ENCODE results near the gene ANXA1. TPM values are rescaled to one million over a fixed set of nuclear protein-coding genes. Genes with fewer than 3 reads are reported as not detected.

The ANXA1 gene
- total RNA-seq, 6 experiments from 2014 or later: 933 to 1,109 (median 1,040) TPM

DNA sequence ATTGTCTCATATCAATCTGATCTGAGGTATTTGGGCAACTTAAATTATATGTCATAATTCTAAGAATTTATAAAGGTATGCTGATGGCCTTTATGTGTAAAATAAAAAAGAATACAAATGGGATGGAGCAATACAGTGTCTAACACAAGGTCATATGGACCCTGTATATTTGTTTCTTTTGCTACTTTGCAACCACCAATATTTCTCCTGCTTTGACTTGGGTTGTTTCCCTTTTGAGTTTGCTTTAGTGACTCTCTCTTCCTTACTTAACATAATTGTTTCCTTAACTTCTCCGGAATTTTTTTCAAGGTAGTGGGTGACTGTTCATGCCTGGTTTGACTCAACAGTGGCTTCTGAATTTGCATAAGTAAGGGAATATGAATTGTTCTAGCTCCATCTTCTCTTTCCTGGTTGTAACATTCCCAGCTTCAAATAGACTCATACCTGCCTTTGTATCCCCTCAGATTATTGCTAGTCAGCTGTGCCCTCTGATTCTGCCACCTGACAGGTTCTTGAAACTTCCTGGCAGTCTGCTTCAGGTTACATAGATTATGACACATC, 30.2 kb upstream of the ANXA1 start:
- TF ChIP-seq, protein P1, sequence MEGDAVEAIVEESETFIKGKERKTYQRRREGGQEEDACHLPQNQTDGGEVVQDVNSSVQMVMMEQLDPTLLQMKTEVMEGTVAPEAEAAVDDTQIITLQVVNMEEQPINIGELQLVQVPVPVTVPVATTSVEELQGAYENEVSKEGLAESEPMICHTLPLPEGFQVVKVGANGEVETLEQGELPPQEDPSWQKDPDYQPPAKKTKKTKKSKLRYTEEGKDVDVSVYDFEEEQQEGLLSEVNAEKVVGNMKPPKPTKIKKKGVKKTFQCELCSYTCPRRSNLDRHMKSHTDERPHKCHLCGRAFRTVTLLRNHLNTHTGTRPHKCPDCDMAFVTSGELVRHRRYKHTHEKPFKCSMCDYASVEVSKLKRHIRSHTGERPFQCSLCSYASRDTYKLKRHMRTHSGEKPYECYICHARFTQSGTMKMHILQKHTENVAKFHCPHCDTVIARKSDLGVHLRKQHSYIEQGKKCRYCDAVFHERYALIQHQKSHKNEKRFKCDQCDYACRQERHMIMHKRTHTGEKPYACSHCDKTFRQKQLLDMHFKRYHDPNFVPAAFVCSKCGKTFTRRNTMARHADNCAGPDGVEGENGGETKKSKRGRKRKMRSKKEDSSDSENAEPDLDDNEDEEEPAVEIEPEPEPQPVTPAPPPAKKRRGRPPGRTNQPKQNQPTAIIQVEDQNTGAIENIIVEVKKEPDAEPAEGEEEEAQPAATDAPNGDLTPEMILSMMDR (IDR thresholded peaks at IDR 0.05): no peak
- no peak overlapping the region for H3K4me3 Mint-ChIP-seq
- H3K36me3 Mint-ChIP-seq (ENCODE audit: low read depth): no peaks in the 10 kb centered on the region
- peaks cover 1% of the 10 kb centered on the region; the same call in 1 of the 2 replicates for H3K27me3 Mint-ChIP-seq (ENCODE audit: insufficient read depth)
- peaks cover 53% of the 10 kb centered on the region for H3K4me1 Mint-ChIP-seq (ENCODE audit: low read depth)
- no peaks in the 10 kb centered on the region for H3K9me3 Mint-ChIP-seq
- H3K27ac Mint-ChIP-seq: no peak overlapping the region
- no peak for DNase-seq

DNA sequence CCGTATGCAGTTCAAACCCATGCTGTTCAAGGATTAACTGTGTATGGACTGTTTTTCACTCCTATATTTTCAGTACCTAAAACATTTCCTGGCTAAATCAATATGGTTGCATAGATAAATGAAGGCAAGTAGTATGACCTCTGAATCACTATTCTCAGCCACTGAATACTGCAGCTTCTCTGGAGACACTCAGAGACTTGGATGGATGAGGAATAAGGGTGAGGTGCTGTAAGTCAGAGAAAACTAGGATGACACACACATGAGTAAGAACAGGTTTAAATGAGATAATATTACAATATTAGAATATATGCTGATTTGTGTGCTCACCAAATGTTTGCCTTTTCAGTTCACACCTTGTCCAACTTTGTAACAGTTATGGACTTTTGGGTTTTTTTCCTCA, 26.0 kb upstream of the ANXA1 start:
- TF ChIP-seq, protein P1 (IDR thresholded peaks at IDR 0.05): no peak
- no peaks in the 10 kb centered on the region for H3K9me3 Mint-ChIP-seq

DNA sequence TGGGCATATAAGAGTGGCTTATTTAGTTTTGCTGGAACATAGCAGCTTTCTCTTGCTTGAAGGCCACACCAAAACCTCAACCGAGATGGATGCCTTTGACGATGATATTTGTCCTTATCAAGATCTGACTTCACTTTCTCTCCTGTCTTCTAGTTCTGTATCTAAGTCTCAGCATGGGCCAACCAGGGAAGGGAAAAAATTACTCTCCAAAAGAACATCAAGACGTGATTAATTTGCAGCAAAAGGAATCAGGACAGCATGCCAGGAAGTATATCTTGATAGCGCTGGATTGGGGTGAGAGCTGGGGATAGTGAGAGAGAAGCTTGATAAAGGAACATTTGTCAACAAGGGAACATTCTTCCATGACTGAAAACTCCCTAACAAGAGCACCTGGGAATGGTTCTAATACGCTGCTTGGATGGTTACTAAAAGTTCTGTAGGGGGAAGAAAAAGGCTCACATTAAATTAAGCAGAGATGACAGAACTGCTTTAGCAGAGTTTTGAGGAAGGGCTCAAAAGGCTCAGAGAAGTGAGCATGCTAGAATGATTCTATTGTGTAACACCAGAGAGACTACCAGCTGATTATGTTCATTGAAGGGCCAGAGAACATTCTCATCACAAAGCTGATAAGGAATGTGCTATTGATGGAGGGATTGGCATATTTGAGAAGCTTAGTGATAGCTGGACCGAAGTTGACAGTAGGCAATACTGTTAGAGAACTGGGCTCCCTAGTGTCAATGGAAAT, 21.6 kb upstream of the ANXA1 start:
- peaks cover 40% of the 10 kb centered on the region for H3K4me1 Mint-ChIP-seq (ENCODE audit: low read depth)

More for the DNA sequence above, 26.0 kb upstream of the ANXA1 start:
- Mint-ChIP-seq H3K4me3 (no peak overlapping the region), H3K27ac (no peak overlapping the region), H3K4me1 (ENCODE audit: low read depth) (peaks cover 16% of the 10 kb centered on the region), H3K36me3 (ENCODE audit: low read depth) (no peaks in the 10 kb centered on the region), H3K27me3 (ENCODE audit: insufficient read depth) (peaks cover 1% of the 10 kb centered on the region; the same call in 1 of the 2 replicates)
- peak; percentile 54 for DNase-seq

DNA sequence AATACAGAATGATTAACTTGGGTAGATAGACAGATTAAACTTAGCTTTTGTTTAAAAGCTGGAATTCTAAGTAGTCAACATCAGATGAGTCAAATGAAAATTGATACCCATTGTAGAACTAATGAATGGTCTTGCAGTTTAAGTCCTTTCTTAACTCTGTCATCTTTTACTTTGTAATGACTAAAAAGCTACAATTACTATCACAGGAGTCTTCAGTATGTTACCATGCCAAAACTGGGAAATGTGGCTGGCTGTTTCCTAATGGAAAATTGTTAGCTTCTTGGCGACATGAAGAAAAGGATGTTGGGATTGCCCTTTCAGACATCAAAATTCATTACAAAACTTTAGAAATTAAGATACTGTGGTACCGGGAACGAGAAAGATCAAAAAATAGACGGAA, 20.2 kb upstream of the ANXA1 start:
- peak overlapping the region; percentile 97 for H3K27ac Mint-ChIP-seq
- no peaks in the 10 kb centered on the region; the same call in 1 of the 2 replicates for H3K27me3 Mint-ChIP-seq (ENCODE audit: insufficient read depth)
- peaks cover 43% of the 10 kb centered on the region for H3K4me1 Mint-ChIP-seq (ENCODE audit: low read depth)
- TF ChIP-seq, protein P1 (IDR thresholded peaks at IDR 0.05): no peak
- H3K36me3 Mint-ChIP-seq (ENCODE audit: low read depth): no peaks in the 10 kb centered on the region
- no peak for DNase-seq
- peak overlapping the region; percentile 91 for H3K4me3 Mint-ChIP-seq
- no peaks in the 10 kb centered on the region for H3K9me3 Mint-ChIP-seq

More for the DNA sequence above, 21.6 kb upstream of the ANXA1 start:
- H3K4me3 Mint-ChIP-seq: no peak overlapping the region
- H3K36me3 Mint-ChIP-seq (ENCODE audit: low read depth): no peaks in the 10 kb centered on the region
- H3K9me3 Mint-ChIP-seq: no peaks in the 10 kb centered on the region
- DNase-seq: no peak
- no peaks in the 10 kb centered on the region; the same call in 1 of the 2 replicates for H3K27me3 Mint-ChIP-seq (ENCODE audit: insufficient read depth)
- H3K27ac Mint-ChIP-seq: no peak overlapping the region
- TF ChIP-seq, protein P1 (IDR thresholded peaks at IDR 0.05): no peak

DNA sequence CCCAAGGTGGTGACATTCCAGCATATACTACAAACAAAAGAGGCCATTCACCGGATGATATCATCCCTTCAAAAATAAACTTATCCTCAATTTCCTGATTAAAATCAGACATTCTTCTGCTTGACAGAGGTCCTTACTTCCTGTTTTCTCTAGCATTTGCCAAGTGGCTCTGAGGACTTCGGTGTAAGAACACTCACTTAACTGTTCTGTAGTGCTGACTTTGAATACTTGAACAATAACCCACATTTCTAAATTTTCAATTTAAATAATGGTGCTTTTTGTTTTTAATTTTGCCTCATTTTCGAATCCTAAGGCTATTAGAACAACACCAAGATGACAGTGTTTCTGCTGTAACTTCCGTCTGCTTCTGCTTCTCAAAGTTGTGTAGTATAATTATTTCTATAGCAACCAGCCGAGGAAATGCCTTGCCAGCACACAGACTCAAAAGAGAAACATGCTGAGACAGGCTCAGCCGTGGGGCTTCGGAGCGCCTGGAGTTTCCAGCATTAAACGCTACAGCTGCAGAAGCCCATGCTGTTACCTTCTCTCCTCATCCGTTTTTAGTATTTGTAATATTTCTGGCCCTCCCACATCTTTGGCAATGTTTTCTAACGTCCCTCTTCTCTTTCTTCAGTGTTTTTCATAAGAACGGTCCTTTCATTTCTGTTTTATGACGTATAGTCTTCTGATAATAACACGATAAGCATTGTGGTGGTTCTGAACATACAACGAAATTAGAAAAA, 19.5 kb upstream of the ANXA1 start:
- peaks cover 47% of the 10 kb centered on the region for H3K4me1 Mint-ChIP-seq (ENCODE audit: low read depth)
- TF ChIP-seq, protein P1 (IDR thresholded peaks at IDR 0.05): no peak
- DNase-seq: peak; percentile 94
- H3K27ac Mint-ChIP-seq: peak overlapping the region; percentile 97
- H3K9me3 Mint-ChIP-seq: no peaks in the 10 kb centered on the region
- H3K4me3 Mint-ChIP-seq: peak overlapping the region; percentile 91
- H3K27me3 Mint-ChIP-seq (ENCODE audit: insufficient read depth): no peaks in the 10 kb centered on the region; the same call in 1 of the 2 replicates
- H3K36me3 Mint-ChIP-seq (ENCODE audit: low read depth): no peaks in the 10 kb centered on the region

Data from HFFc6 (cell line).